Left lung (tissue), 10 donors: ENCODE data around the gene RNF141. TPM values are rescaled to one million over a fixed set of nuclear protein-coding genes. Genes with fewer than 3 reads are reported as not detected.

ENCODE experiments used
- ATAC-seq: fragments of 200-7000 bp; cut with Tn5 transposase; one replicate; pipeline ENCODE4 v1.9.1; 2020; ENCODE audit warnings: moderate library complexity
- DNase-seq, 4 donors: peaks; one replicate each; pipeline ENCODE4 v3.0.0-alpha.2; 2013 to 2020
- H3K27ac ChIP-seq, 2 donors: fragments of 200-600 bp; sonication (generic) in 1 of 2; one replicate each; pipeline versions ENCODE4 v1.5.0 to v1.8.0; 2020 to 2021
- H3K27me3 ChIP-seq, 2 donors: fragments of 200-600 bp; sonication (generic) in 1 of 2; one replicate each; pipeline versions ENCODE4 v1.5.0 to v1.8.0; 2020 to 2021
- H3K36me3 ChIP-seq, 2 donors: fragments of 200-600 bp; sonication (generic) in 1 of 2; one replicate each; pipeline versions ENCODE4 v1.5.0 to v1.8.0; 2020 to 2021
- H3K4me1 ChIP-seq, 2 donors: fragments of 200-600 bp; one replicate each; pipeline ENCODE4 v1.8.0; 2021
- H3K4me3 ChIP-seq, 2 donors: fragments of 200-600 bp; sonication (generic) in 1 of 2; one replicate each; pipeline versions ENCODE4 v1.5.0 to v1.8.0; 2020 to 2021; ENCODE audit warnings: mild to moderate bottlenecking in 1 of 2
- H3K9me3 ChIP-seq, 2 donors: fragments of 200-600 bp; sonication (generic) in 1 of 2; one replicate each; pipeline versions ENCODE4 v1.5.0 to v1.8.0; 2020 to 2021
- CTCF ChIP-seq, 2 donors: fragments of 200-600 bp; sonication (generic) in 1 of 2; IDR thresholded peaks; one replicate each; pipeline versions ENCODE4 v1.5.0 to v1.8.0; 2021; ENCODE audit warnings: antibody characterized with exemption in 2 of 2
- intact Hi-C, 2 donors: fragments of 100-400 bp; cut with DNase I; formaldehyde crosslinking; loops; one replicate each; pipeline versions ENCODE4 v1.11.2 to v1.14.2; 2022
- polyA plus RNA-seq, 6 donors: library from polyadenylated mRNA; unstranded; fragments of 120-200 nt; gene quantifications; one replicate each; pipeline ENCODE4 v1.2.1, GENCODE V29; 2013; ENCODE audit not compliant: insufficient read length in 6 of 6
- total RNA-seq, 2 donors: library from RNA; stranded (reverse); fragmentation: NEBNext Ultra II Directional; extraction: Animal tissue kit (Norgen Biotek cat#: 25700); gene quantifications; one replicate each; pipeline ENCODE4 v1.2.1, GENCODE V29; 2021
- donor health status: DM: no; HTN: yes; CAD: no.
- donor health status: DM: no; HTN: no; CAD: no.

The RNF141 gene
- total and polyA plus RNA-seq, 8 donors: 30.4 to 74.7 (median 34.6) TPM

GRCh38 chr11:10537600-10537999 lies 3.4 kb downstream of the RNF141 start:
- no peak overlapping the region for H3K4me3 ChIP-seq
- ATAC-seq (no peak), DNase-seq (no peak)
- intact Hi-C loops: no loop called here
- peak overlapping the region in 1 of 2 donors; percentile 8 for H3K27ac ChIP-seq
- H3K4me1 ChIP-seq: peaks cover 0 to 54% of the 10 kb centered on the region in 2 donors
- H3K36me3 ChIP-seq: peaks cover 0 to 10% of the 10 kb centered on the region in 2 donors
- TF ChIP-seq CTCF (IDR thresholded peaks at IDR 0.05): no peak
- no peaks in the 10 kb centered on the region for H3K27me3 ChIP-seq
- no peaks in the 10 kb centered on the region for H3K9me3 ChIP-seq

- no peaks in the 10 kb centered on the region for H3K9me3 ChIP-seq
- no peaks in the 10 kb centered on the region for H3K27me3 ChIP-seq
- no peak for TF ChIP-seq CTCF (IDR thresholded peaks at IDR 0.05)
- peaks cover 0 to 30% of the 10 kb centered on the region in 2 donors for H3K36me3 ChIP-seq
- no peak overlapping the region for H3K27ac ChIP-seq
- H3K4me1 ChIP-seq: peaks cover 0 to 43% of the 10 kb centered on the region in 2 donors
- H3K4me3 ChIP-seq: no peak overlapping the region
- no peak for ATAC-seq
- intact Hi-C loops: no loop called here
- no peak for DNase-seq
Measured at GRCh38 chr11:10534316-10534715, 6.7 kb downstream of the RNF141 start.

- intact Hi-C loops: no loop called here
- Histone ChIP-seq H3K27me3 (no peaks in the 10 kb centered on the region), H3K9me3 (no peaks in the 10 kb centered on the region), H3K4me3 (no peak overlapping the region), H3K27ac (no peak overlapping the region), H3K36me3 (peaks cover 0 to 40% of the 10 kb centered on the region in 2 donors), H3K4me1 (peaks cover 0 to 33% of the 10 kb centered on the region in 2 donors)
- DNase-seq (no peak), ATAC-seq (no peak)
- no peak for TF ChIP-seq CTCF (IDR thresholded peaks at IDR 0.05)
Measured at GRCh38 chr11:10533323-10533722, 7.7 kb downstream of the RNF141 start.

GRCh38 chr11:10532526-10532925 lies 8.5 kb downstream of the RNF141 start:
- ATAC-seq: no peak
- H3K36me3 ChIP-seq: peaks cover 0 to 43% of the 10 kb centered on the region in 2 donors
- H3K4me3 ChIP-seq: no peak overlapping the region
- no peak for TF ChIP-seq CTCF (IDR thresholded peaks at IDR 0.05)
- no peak for DNase-seq
- H3K9me3 ChIP-seq: no peaks in the 10 kb centered on the region
- no peaks in the 10 kb centered on the region for H3K27me3 ChIP-seq
- intact Hi-C loops: no loop called here
- H3K27ac ChIP-seq: no peak overlapping the region
- peaks cover 0 to 26% of the 10 kb centered on the region in 2 donors for H3K4me1 ChIP-seq

- no peak for ATAC-seq
- Histone ChIP-seq H3K27ac (no peak overlapping the region), H3K27me3 (no peaks in the 10 kb centered on the region), H3K9me3 (no peaks in the 10 kb centered on the region), H3K36me3 (peaks cover 0 to 71% of the 10 kb centered on the region in 2 donors), H3K4me1 (peaks cover 0 to 13% of the 10 kb centered on the region in 2 donors), H3K4me3 (no peak overlapping the region)
- no peak for DNase-seq
- no peak for TF ChIP-seq CTCF (IDR thresholded peaks at IDR 0.05)
- intact Hi-C loops: loop anchor here in 1 of 2 donors (10.0 kb wide), 1 partner anchor 126 kb away; no protein-coding TSS in a partner anchor
Measured at GRCh38 chr11:10529279-10529678, 11.7 kb downstream of the RNF141 start.
